GM19328 (cell line): Measurements from ENCODE around the gene USP47.

Experiments
- ATAC-seq: cut with Tn5 transposase; IDR thresholded peaks from one replicate; pipeline ENCODE4 v1.9.1; 2021; ENCODE audit warnings: mild to moderate bottlenecking, moderate library complexity; ENCODE audit not compliant: unreplicated experiment

USP47 gene

DNA sequence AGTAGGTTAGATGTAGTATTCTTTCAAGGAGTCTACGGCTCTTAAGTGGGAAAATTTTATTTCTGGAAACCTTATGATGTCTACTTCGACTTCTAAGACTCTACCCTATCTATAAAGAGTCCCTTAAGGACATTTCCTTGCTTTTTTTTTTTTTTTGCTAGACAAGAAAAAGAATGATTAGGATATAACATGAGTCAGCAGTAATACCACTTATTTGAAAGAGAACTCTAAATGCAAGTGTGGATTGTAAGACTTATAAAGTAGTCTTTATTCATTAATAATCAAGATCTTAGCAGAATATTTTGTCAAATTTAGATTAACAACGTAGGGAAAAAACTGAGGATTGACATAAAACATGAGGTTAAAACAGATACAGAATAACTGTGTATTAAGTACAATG is 95.7 kb downstream of the USP47 start:
- no peak for ATAC-seq

- no peak for ATAC-seq
Observed at GRCh38 chr11:11937957-11938356, 96.2 kb downstream of the USP47 start.

GRCh38 chr11:11940551-11940950 is 98.8 kb downstream of the USP47 start:
- no peak for ATAC-seq

DNA sequence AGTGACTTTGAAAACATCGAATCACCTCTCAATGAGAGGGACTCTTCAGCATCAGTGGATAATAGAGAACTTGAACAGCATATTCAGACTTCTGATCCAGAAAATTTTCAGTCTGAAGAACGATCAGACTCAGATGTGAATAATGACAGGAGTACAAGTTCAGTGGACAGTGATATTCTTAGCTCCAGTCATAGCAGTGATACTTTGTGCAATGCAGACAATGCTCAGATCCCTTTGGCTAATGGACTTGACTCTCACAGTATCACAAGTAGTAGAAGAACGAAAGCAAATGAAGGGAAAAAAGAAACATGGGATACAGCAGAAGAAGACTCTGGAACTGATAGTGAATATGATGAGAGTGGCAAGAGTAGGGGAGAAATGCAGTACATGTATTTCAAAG is 100.9 kb downstream of the USP47 start:
- ATAC-seq: no peak

DNA sequence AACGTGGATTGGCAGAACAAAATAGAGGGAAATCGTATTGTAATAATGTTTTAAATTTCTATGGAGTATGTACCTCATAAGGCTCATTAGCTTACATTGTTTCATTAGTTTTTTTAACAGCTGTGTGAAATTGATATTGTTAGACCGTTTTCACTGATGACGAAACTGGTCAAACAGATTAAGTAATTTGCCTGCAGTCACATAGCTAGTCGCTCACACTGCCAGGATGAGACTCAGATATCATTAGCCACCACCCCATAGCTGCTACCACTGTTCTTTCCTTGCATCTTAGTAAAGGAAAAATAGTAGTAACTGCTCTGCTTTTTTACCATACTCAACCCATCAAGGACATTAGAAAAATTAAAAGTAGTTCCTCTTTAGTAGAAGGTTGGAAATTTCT is 102.7 kb downstream of the USP47 start:
- no peak for ATAC-seq

DNA sequence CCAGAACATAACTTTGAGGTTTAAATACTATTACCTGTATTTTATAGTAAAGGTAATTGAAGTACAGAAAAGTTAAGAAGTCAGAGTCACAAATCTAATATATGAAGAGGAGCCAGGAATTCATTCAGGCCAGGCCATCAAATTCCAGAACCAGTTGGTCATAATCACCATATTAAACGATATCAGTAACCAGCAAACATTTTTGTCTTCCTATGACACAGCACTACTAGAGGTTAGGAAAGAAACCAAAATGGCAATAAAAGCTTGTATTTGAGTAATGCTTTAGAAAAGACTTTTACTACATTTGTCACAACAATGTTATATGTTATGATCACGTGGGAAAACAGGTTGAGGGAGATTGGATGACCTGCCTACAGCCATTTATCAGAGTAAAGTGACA is 104.4 kb downstream of the USP47 start:
- ATAC-seq: no peak

GRCh38 chr11:11946878-11947277 is 105.1 kb downstream of the USP47 start:
- ATAC-seq: no peak

- ATAC-seq: no peak
Observed at GRCh38 chr11:11947825-11948224, 106.1 kb downstream of the USP47 start.

DNA sequence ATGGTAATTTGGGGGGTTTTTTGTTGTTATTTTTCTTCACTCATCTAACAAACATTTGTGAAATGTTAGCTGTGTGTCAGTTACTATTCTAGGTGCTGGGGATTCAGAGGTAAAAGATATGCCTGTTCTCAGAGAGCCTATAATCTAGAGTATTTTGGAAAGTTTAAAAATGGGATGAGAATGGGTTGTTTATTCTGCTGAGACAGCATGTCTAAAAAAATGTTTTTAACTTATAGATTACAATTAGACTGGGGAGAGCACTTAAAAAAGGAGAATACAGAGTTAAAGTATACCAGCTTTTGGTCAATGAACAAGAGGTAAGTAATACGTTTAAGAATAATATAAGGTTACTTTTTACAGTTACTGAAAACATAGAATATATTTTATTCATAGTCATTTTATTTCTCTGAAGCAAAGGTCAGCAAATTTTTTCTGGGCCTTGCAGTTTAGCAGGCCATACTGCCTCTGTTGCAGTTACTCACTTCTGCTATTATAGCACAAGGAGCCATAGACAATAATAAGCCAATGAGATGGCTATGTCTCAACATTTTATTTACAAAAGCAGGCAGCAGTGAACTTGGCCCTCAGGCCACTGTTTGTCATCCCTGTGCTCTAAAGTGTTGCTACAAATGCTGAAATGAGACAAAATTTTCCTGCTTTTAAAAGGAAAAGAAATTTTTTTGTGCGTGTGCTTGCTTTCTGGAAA is 106.6 kb downstream of the USP47 start:
- ATAC-seq: no peak

DNA sequence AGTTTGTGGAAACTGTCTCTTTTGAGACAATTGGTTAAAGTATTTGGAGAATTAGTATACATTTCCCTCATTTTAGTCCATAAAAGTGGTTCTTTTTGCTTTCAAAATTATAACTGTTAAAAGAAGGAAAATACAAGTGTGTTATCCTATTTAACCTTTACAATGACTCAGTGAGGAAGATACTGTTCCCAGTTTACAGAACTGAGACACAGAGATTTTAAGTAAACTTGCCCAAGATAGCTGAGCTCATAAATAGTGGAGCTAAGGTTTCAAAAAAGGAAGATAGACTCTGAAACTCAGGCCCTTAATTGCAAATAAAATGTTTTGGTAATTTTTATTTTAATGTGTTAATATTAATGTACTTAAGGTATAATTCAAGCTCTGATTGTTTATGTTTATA is 107.7 kb downstream of the USP47 start:
- no peak for ATAC-seq

- no peak for ATAC-seq
Observed at GRCh38 chr11:11952036-11952435, 110.3 kb downstream of the USP47 start.

DNA sequence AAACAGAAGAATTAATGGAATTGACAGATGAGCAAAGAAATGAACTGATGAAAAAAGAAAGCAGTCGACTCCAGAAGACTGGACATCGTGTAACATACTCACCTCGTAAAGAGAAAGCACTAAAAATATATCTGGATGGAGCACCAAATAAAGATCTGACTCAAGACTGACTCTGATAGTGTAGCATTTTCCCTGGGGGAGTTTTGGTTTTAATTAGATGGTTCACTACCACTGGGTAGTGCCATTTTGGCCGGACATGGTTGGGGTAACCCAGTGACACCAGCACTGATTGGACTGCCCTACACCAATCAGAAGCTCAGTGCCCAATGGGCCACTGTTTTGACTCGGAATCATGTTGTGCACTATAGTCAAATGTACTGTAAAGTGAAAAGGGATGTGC is 114.2 kb downstream of the USP47 start:
- ATAC-seq: no peak

DNA sequence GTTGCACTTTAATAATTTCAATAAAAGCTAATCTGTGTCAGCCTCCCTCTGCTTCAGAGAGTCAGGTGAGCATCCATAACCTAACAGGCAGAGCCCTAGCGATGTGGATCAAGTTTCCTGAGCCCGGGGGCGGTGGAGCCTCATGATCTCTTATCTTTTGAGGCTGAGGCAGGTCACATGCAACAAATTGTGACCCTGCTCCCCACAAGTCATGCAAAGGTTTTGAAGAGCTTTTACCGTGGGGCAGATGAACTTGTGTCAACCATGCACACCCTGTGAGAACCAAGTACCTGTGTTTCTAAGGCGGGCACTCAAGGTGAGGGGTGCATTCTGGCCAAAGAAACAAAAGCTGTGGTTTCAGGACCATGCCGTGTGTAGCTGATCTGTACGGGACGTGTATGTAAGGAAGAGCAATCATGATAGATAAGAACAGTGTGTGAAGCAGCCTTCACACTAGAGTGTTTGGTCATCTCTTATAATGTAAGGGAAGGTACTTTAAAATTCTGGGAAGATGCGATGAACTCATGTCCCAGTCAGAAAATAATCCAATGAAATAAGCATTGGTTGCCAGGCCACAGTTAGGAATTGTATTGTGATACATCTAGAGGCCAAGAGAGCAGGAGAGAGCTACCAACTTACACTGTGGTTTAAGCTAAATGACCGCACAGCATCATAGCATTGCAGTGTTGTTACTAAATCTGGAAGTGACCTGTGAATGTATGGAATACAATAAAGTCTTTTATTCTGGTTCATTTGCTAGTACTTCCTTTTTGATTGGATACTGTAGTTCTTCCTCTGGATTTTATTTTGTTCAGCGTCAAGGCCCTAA is 116.8 kb downstream of the USP47 start:
- no peak for ATAC-seq

DNA sequence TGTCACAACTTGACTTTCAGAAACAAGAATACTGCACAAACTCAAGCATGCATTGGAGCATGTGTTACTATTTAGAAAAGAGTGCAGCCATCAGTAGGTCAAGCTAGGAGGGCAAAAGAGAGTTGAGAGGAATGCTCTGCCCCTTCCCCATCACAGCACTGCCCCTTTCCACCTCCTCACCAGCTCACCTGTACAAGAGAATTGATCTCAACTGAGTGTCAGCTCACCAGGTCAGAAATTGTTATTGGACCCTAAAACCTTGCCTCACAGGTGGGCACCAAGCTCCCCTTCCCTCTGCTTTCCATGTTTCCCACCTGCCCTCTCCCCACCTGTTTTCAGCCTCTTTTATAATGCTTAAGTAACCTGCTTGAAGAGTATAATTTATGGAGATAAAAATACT is 117.8 kb downstream of the USP47 start:
- no peak for ATAC-seq

- ATAC-seq: no peak
Observed at GRCh38 chr11:11960687-11961086, 118.9 kb downstream of the USP47 start.

DNA sequence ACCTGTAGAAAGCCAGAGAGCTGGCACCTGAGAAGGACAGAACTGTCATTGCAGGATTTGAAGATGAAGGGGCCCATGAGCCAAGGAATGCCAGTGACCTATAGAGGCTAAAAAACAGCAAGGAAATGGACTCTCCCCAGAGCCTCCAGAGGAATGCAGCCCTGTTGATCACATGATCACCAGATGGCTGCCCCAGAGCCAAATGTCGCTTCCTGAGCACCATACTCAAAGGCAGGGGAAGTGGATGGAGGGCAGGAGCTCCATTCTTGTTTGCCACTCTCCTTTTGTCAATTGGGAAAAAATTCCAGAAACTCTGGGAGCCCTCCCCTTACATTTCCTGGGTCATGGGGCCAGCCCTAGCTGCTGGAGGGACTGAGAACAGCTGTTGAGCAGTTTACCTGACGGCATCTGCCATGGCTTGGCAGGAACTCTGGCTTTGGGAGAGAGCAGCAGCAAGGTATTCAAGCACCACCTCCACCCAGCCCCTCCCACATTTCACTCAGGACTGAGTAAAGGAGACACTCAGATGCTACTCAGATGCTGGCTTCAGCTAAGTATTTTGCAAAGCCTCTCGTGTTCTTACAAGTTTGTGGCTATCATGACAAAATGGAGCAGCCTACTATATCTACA is 119.7 kb downstream of the USP47 start:
- ATAC-seq: no peak

- no peak for ATAC-seq
Observed at GRCh38 chr11:11963067-11963466, 121.3 kb downstream of the USP47 start.

DNA sequence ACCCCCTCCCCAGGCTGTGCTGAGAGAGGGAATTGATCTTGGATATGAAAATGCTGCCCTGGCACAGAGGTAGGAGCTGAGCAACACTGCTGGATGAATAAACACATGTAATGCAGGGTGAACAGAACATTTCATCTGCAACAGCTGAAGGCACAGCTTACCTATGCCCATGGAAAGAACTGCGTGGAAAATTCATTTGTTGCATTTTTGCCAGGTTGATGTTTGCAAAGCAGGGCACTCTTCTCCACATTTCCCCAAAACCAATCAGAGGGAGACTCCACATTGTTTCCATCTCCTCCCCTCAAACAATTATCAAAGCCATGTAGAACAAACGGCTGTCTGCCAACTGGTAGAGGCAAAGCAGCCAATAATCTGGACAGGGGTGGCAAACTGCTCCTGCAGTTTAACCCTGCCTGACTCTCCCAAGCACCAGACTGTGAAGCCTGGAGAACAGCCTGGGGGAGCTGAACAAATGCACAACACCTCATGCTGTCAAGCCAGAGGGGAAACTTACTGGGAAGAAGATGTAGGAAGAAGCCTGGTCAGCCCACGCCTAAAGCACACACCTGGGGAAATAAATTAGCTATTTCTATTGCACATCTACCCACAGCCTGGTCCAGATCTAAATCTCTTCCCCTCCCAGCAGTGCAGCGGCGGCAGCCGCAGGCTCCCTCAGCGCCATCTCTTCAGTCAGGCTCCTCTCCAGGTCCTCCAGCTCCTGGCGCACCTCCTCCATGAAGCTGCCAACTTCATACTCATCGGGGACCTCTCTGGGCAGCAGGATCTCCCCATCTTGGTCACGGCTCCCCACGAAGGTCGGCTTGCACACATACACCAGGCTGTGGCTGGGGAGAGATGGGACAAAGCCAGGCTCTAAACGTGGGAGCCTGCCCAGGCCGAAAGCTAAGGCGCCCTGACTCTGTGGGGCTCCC is 122.3 kb downstream of the USP47 start:
- ATAC-seq: no peak

DNA sequence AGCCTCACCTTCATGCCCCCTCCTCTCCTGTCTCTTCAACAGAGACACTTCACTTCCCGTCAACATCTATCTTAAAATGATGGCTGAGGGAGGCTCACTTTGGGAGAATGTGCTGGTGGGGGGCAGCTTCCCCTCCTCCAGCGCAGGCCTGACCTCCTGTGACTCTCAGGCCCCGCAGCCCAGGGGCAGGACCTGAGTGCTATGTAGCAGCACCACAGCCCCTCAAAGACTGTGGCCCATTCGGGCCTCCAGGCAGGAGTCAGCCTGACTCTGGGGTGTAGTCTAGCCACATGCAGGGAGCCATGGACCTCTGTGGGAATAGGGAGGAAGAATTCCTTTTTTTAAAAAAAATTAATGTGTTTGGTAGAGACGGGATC is 123.0 kb downstream of the USP47 start:
- ATAC-seq: no peak

DNA sequence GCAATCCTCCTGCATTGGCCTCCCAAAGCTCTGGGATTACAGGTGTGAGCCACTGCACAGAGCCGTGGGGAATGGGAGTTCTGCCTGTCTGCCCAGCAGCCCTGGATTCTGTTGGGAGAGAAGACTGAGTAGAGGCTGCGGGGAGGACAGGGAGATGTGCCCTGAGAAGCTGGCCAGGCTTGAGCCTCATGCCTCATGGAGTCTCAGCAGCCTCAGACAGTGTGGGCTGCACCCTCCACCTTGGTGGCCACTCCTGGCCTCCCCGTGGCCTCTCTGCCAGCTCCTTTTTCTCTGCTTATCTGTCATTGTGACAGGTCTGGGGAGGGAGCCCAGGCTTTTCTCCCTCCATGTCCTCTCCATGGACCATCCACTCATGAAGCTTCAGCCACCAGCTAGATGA is 123.4 kb downstream of the USP47 start:
- no peak for ATAC-seq
